ENCODE results near the gene CYSLTR2. TPM values are rescaled to one million over a fixed set of nuclear protein-coding genes. Genes with fewer than 3 reads are reported as not detected.

The CYSLTR2 gene
- polyA plus RNA-seq, 1 donor (not counting 4 experiments of a cell fraction or from before 2014, with no cell fraction given), result not detected

GRCh38 chr13:48647625-48648024, 6.1 kb upstream of the CYSLTR2 start:
- Histone ChIP-seq H3K9me3 (ENCODE audit: control insufficient read depth, low read depth, low read length) (no peaks in the 10 kb centered on the region), H3K27ac (ENCODE audit: control insufficient read depth, insufficient read depth, low read length) (no peak overlapping the region), H4K20me1 (ENCODE audit: control insufficient read depth, extremely low read depth, insufficient read depth, low read length) (no peaks in the 10 kb centered on the region), H3K27me3 (ENCODE audit: control insufficient read depth, extremely low read depth, insufficient read depth, low read length) (peaks cover 2% of the 10 kb centered on the region), H3K4me3 (ENCODE audit: control insufficient read depth in 2 of 3, extremely low read depth in 1 of 3, insufficient read depth in 2 of 3, low read depth in 1 of 3, low read length in 3 of 3) (no peak overlapping the region), H3K4me1 (ENCODE audit: control insufficient read depth, extremely low read depth, insufficient read depth, low read length) (peaks cover 3% of the 10 kb centered on the region), H3K9ac (ENCODE audit: control insufficient read depth, extremely low read depth, insufficient read depth, low read length) (no peak overlapping the region), H3K4me2 (ENCODE audit: control insufficient read depth, extremely low read depth, insufficient read depth, low read depth, low read length) (no peak overlapping the region), H3K9me1 (ENCODE audit: control insufficient read depth, extremely low read depth, insufficient read depth, low read length) (no peaks in the 10 kb centered on the region), H2AFZ (ENCODE audit: control insufficient read depth, low read length) (no peak overlapping the region), H3K79me2 (ENCODE audit: control insufficient read depth, insufficient read depth, low read length) (no peaks in the 10 kb centered on the region), H3K36me3 (ENCODE audit: control insufficient read depth in 2 of 2, extremely low read depth in 1 of 2, insufficient read depth in 2 of 2, low read length in 2 of 2) (no peaks in the 10 kb centered on the region)
- FAIRE-seq (no peak), DNase-seq (ENCODE audit: low read depth, low spot score) (no peak)
- peak in 1 of 3 experiments; percentile 33 for TF ChIP-seq CTCF (optimal IDR thresholded peaks at IDR 0.05 in 1 of 3, IDR thresholded peaks at IDR 0.05 in 1 of 3, conservative IDR thresholded peaks at IDR 0.05 in 1 of 3; ENCODE audit: extremely low read depth in 1 of 3, insufficient read depth in 2 of 3, low read length in 3 of 3)
- TF ChIP-seq EZH2 (IDR thresholded peaks at IDR 0.05; ENCODE audit: low read length), result no peak
- dilution Hi-C loops (cut with MboI; ENCODE audit: extremely low pct_ligation_motif_present, low sequenced_read_pairs), result no loop called here

- Histone ChIP-seq H4K20me1 (ENCODE audit: control insufficient read depth, extremely low read depth, insufficient read depth, low read length) (no peaks in the 10 kb centered on the region), H3K4me1 (ENCODE audit: control insufficient read depth, extremely low read depth, insufficient read depth, low read length) (peaks cover 3% of the 10 kb centered on the region), H3K4me3 (ENCODE audit: control insufficient read depth in 2 of 3, extremely low read depth in 1 of 3, insufficient read depth in 2 of 3, low read depth in 1 of 3, low read length in 3 of 3) (no peak overlapping the region), H3K27me3 (ENCODE audit: control insufficient read depth, extremely low read depth, insufficient read depth, low read length) (peaks cover 2% of the 10 kb centered on the region), H3K27ac (ENCODE audit: control insufficient read depth, insufficient read depth, low read length) (no peak overlapping the region), H3K9me3 (ENCODE audit: control insufficient read depth, low read depth, low read length) (no peaks in the 10 kb centered on the region), H3K79me2 (ENCODE audit: control insufficient read depth, insufficient read depth, low read length) (no peaks in the 10 kb centered on the region), H3K36me3 (ENCODE audit: control insufficient read depth in 2 of 2, extremely low read depth in 1 of 2, insufficient read depth in 2 of 2, low read length in 2 of 2) (no peaks in the 10 kb centered on the region), H3K9me1 (ENCODE audit: control insufficient read depth, extremely low read depth, insufficient read depth, low read length) (no peaks in the 10 kb centered on the region), H3K9ac (ENCODE audit: control insufficient read depth, extremely low read depth, insufficient read depth, low read length) (no peak overlapping the region), H3K4me2 (ENCODE audit: control insufficient read depth, extremely low read depth, insufficient read depth, low read depth, low read length) (no peak overlapping the region), H2AFZ (ENCODE audit: control insufficient read depth, low read length) (no peak overlapping the region)
- DNase-seq (ENCODE audit: low read depth, low spot score), result no peak
- TF ChIP-seq CTCF (optimal IDR thresholded peaks at IDR 0.05 in 1 of 3, IDR thresholded peaks at IDR 0.05 in 1 of 3, conservative IDR thresholded peaks at IDR 0.05 in 1 of 3; ENCODE audit: extremely low read depth in 1 of 3, insufficient read depth in 2 of 3, low read length in 3 of 3) (no peak), EZH2 (IDR thresholded peaks at IDR 0.05; ENCODE audit: low read length) (no peak)
- FAIRE-seq, result no peak
- dilution Hi-C loops (cut with MboI; ENCODE audit: extremely low pct_ligation_motif_present, low sequenced_read_pairs), result no loop called here
Observed at GRCh38 chr13:48648446-48648845, 5.3 kb upstream of the CYSLTR2 start.
